OCI-LY7 (cell line): ENCODE results near the gene CKAP2L.
"Not testable (repeated sequence)": the region's sequence is repeated elsewhere in the genome, so short reads cannot be mapped to it uniquely, and the experiment has no call there.

Experiments used
- CTCF ChIP-seq: fragments of 200-600 bp; sonication (generic); conservative IDR thresholded peaks from 2 replicates; pipeline ENCODE4 v1.5.1; 2014; ENCODE audit warnings: mild to moderate bottlenecking, antibody characterized with exemption, low read length, moderate library complexity, mixed read lengths
- EZH2phosphoT487 ChIP-seq: fragments of 200-600 bp; sonication (generic); IDR thresholded peaks from 2 replicates; pipeline ENCODE4 v1.6.1; 2018; ENCODE audit warnings: low read depth, borderline replicate concordance, mild to moderate bottlenecking, mixed run types, antibody characterized with exemption, low read length, moderate library complexity, mixed read lengths

DNA sequence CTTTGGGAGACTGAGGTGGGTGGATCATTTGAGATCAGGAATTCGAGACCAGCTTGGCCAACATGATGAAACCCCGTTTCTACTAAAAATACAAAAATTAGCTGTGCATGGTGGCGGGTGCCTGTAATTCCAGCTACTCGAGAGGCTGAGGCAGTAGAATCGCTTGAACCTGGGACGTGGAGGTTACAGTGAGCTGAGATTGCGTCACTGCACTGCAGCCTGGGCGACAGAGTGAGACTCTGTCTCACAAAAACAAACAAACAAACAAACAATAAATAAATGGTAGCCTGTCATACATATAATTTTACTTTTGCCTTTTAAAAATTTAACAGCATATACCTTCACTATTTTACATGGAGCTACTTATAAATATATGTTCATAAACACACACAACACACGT, 57.5 kb downstream of the CKAP2L start:
- not testable (repeated sequence) for TF ChIP-seq CTCF, EZH2phosphoT487
